Measurements from ENCODE around the gene SLC1A1.
"Not testable (repeated sequence)": the region's sequence is repeated elsewhere in the genome, so short reads cannot be mapped to it uniquely, and the experiment has no call there.

The SLC1A1 gene

DNA sequence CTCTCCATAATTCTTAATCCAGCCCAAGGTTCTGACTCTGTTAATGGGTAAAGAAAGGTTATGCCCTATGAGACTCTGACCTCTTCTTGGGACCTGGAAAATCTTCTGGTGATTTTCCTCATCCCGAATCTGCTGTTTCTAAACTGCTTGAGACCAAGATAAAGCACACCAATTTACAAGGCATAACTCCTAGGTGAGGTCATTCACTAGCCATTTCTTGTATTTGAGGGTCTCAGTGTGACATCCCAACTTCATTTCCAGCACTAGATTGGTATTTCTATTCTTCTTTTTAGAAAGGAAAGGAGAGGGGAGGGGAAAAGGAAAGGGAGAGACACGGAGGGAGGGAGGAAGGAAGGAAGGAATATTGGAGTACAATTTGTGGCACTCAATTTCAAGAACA is 51.6 kb downstream of the SLC1A1 start:
- DNase-seq (ENCODE audit: low read depth in 2 of 2): no peak

DNA sequence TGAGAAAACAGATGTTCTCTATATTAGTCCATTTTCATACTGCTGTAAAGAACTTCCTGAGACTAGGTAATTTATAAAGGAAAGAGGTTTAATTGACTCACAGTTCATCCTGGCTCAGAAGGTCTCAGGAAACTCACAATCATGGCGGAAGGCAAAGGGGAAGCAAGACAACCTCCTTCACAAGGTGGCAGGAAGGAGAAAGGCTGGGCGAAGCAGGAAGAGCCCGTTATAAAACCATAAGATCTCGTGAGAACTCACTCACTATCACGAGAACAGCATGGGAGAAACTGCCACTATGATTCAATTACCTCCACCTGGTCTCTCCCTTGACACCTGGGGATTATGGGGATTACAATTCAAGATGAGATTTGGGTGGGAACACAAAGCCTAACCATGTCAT is 54.4 kb downstream of the SLC1A1 start:
- not testable (repeated sequence) for DNase-seq (ENCODE audit: low read depth in 2 of 2)

DNA sequence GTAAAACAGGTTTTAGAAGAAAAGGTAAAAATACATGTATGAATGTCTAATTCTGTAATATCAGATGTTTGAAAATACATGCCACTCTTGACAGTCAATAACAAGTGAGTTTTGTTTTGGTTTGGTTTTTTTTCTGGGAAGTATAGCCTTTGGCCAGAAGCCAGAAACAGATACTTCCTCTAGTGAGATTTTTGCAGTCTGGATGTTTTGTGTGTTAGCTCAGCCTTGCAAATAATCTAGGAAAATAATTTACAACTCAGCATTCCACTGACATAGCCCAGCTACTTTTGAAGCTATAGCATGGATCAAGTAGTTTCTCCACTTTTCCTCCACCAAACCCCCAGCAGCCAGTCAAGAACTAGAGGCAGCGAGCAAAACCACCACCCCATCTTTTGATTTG is 56.7 kb downstream of the SLC1A1 start:
- DNase-seq (ENCODE audit: low read depth in 2 of 2): no peak

DNA sequence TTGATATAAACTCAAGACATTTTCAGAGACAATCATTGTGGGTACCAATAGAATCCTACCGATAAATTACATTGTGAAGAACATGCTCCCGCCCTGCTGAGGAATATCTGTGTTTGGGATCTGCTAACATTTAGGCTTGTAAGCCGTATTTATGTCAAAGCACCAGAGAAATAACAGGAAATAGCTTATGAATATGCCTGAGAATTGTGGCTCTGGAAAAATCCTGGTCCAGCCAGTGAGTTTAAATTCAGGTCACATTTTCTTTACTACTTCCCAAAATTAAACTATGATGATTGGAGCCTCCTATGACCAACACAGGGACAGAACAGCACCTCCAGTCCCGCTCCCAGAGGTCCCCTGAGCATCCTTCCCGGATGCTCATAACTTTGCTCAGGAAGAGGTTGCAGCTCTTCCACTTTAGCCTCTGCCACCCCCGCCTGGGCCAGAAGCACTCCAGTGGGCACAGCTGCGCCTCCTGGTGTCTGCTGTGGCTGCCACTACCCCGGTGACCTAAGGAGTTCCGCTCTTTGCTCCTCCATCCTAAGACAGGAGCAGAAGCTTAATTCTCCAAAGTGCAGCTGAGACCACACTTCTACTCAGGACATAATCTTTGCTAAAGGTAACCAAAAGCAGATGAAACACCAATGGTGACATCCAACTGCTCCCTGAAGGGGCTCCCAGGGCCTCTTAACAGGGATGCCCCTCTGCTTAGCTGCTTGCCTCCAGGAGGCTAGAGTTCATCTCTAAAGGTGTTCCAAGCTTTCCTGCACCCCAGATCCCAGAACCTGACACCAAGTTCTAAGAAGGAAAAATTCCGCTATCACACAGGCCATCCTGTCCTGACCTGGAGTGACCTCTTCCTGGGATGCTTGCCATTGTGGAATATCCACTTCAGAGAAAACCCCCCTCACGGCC is 58.8 kb downstream of the SLC1A1 start:
- DNase-seq (ENCODE audit: low read depth in 2 of 2): no peak

DNA sequence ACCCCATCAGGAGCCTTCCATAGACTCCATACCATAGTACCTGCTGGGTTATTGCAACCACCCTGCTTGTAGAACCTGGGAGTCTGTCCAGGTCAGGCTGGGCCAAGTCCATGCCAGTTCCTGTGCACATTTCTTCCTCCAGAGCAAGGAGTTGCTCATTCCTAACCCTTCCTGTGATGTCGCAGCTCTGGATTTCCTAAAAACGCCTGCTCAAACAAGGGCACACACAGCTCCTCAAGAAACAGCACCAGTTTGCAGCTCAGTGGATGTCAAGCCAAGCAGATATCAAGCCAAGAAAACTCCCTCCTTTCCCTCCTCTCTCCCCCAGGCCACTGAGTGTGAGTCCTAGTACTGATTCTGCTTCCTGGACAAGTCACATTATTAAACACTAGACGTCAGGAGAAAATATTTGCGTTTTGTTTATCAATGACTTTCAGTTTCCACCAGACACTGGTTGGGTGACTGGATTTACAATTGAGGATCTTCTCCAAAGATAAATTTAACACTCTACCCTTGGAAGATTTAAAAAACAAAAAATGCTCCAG is 59.6 kb downstream of the SLC1A1 start:
- DNase-seq (ENCODE audit: low read depth in 2 of 2): no peak

DNA sequence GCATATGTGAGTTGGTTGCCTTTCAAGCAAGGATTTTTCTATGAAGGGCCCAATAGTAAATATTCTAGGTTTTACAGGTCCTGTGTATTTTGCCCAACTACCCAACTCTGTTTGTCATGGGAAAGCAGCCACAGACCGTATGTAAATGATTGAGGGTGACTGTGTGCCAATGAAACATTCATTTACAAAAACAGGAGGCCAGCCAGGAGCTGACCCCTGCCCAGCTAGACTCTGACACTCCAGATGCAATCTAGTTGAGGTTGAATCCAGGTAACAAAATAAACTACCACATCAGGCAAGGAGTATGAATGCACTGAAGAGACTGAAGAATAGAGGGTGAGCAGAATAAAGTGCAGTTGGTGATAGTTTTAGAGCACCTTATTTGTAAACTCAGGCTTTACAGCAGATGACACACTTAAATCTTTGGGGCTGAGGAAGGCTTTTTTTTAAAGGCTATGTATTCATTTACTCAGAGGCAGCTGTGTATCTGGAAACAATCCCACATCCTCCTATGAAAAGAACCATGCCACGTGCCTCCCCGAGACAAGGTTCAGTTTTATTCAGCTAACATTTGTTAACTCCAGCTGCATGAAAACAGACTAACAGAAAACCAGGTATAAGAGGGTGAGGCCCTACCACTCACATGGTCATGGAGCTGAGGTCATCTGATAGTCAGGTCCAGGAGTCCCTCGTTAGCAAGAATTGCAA is 60.7 kb downstream of the SLC1A1 start:
- DNase-seq (ENCODE audit: low read depth in 2 of 2): no peak

DNA sequence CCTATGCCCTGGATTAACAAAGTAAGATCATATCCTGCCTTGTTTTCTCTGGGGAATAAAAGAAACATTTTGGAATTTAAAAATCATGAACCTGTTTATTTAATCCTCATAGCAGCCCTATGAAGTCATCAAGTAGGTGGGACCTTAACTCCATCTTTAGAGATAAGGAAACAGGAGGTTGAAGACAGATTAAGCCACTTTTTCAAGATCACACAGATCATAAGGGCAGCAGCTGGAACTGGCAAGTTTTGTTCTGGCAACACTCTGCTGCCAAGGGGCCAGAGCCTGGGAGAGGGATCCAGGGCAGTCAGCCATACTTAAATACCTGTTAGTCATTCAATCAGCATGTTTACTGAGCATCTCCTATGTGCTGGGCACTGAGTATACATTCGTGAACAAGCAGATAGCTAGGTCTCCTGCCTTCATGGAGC is 63.7 kb downstream of the SLC1A1 start:
- no peak for DNase-seq (ENCODE audit: low read depth in 2 of 2)

DNA sequence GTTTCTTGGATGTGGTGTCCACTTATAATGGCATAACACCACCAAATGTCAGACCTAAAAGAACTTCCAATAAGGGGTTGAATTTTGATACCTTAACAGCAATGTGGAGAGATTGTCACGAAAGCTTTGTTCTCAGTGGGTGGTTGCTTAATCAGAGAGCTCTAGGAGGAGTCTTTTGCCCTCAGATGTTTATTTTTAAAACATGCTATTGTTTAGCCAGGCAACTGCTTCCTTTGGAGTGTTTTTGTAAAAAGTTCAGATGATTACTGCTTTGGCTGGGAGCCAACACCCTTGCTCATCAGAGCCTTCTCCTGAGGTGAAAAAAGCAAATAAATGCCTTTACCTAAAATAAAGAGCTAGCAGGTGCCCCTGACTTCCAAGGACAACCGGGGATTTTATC is 65.0 kb downstream of the SLC1A1 start:
- no peak for DNase-seq (ENCODE audit: low read depth in 2 of 2)

DNA sequence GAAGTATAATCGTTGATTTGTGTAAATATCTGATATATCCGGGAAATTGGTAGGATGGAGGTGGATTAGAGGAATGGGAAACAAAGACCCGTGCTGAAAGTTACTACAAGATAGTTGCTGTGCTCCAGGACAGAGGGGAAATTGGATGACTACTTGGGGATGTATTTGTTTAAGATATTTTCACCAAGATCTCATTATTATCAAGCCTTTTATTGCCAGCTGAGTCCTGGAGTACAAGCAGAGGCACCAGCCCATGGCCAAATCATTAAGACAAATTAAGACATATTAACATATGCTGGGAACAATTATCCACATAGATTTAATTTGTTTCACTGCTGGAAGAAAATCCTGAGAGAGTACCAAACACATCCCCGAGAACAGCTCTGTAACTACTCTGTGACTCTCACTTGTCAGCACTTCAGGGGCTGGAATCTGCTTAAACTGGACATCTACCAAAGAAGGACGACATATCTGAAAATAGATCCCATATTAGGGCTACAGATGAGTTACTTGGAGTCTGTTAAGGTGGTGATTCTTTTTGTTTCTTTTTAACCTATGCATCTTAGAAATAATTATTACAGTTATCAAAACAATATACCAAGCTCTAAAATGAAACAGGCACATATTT is 68.2 kb downstream of the SLC1A1 start:
- no peak for DNase-seq (ENCODE audit: low read depth in 2 of 2)

DNA sequence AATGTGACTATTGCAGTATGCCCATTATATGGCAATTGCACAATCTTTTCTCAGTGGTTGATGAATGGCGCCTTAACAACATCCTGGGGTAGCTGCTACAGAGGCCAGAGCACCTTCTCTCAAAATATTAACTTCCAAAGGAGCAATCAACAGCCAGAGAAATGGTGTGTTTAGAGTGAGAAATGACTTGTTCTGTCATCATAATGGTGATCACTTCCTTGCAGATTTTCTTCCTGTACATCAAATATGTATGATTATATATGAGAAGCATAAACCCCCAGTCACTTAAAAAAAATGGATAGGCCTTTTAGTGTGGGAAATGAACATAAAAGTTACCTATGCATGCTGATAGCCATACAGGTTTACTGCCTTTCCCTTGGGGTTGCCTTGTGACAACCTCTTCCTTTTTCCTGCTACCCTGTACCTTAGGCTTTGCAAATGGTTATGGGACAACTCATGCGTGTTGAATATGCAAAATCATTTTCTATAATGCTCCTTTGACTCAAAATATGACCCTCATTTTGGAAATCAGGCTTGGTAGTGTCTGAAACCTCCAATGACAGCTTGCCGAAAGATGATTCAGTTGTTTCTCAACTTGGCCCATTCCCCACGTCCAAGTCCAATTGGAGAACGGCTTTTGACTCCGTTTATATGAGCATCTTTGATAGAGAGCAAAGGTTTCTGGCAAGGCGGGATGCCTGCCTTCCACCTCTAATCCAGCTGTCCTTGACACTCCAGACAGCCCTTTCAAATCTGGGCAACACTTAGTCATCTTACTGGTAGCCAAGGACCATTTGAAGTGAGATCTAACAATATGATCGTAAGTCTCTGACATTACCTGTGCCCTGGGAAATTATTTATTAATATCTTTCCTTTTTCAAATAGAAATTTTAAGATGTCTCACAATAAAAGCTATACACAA is 69.3 kb downstream of the SLC1A1 start:
- DNase-seq (ENCODE audit: low read depth in 2 of 2): no peak

DNA sequence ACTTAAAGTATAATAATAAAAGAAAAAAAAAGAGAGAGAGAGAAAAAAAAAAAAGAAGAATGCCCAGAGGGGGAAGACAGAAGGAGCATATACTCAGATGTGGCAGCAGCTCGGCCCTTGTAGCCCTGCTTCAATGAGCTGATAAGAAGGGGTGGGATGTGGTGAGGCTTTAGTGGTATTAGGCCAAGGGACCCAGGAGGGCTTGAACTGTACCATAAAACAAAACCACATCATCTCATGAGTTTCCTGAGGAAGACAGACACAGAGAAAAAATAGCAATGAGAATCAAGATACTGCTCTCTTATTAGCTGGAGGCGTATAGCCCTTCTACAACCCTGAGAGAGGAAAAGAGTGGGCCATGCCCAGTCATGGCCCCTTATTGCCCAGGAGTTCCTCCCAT is 72.8 kb downstream of the SLC1A1 start:
- DNase-seq (ENCODE audit: low read depth in 2 of 2): no peak

DNA sequence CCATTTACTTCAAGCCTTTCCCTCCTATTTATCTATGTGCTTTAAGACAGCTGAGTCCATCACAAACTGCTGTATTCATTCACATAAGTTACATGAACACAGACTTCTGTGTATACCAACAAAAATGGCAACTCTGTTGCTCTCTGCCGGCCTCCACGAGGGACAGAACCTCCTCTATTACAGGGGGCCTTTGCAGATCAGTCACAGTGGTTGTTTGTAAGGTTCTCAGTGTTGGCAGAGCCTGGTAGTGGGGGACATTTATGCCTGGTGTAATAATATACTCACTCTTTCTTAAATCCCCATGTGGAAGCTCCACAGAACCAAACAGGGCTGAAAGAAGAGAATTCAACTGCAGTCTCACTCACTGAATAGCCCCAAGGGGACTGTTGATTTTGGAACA is 76.5 kb downstream of the SLC1A1 start:
- DNase-seq (ENCODE audit: low read depth in 2 of 2): no peak

DNA sequence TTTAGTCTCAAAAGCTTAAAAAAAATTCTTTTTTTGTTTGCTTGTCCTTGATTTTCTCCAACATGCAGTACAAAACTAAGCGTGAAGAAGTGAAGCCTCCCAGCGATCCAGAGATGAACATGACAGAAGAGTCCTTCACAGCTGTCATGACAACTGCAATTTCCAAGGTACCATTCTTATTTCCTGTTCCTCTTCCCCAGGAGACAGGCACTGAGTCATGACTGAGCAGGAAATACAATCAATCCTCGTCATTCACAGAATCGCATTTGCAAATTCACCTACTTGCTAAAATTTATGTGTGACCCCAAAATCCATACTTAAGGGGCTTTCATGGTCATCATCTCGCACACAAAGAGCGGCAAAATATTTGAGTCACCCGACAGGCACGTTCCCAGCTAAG is 77.3 kb downstream of the SLC1A1 start:
- DNase-seq (ENCODE audit: low read depth in 2 of 2): no peak

DNA sequence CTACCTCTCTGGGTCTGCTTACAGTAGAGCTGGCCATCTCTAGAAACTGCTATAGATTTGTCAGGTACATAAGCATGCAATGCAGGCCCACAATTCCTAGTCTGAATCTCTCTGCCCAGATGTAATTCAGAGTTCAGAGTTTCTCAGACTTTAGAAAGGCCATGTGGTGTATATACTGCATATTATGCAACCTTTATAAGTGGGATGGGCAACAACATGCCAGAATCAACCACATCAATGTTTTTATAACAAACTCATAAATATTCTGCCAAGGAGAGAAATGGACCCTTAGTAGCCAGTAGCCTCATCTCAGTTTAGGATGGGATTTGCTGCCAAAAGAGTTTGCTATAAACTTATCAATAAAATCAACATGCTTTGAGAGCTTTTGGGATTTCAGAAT is 78.8 kb downstream of the SLC1A1 start:
- DNase-seq (ENCODE audit: low read depth in 2 of 2): no peak

DNA sequence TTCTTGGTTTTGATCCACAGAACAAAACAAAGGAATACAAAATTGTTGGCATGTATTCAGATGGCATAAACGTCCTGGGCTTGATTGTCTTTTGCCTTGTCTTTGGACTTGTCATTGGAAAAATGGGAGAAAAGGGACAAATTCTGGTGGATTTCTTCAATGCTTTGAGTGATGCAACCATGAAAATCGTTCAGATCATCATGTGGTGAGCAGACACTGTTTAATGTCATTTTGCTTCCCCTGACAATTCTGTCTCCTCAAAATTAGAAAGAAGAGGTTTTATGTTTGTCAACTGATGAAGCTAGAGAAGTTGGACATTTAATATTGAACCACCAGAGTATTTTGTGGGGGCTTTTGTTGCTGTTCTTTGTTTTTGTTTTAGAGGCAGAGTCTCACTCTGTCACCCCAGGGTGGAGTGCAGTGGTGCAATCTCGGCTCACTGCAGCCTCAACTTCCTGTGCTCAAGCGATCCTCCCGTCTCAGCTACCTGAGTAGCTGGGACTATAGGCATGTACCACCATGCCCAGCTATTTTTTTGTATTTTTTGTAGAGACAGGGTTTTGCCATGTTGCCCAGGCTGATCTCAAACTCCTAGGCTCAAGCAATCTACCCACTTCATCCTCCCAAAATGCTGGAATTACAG is 82.0 kb downstream of the SLC1A1 start:
- no peak for DNase-seq (ENCODE audit: low read depth in 2 of 2)

DNA sequence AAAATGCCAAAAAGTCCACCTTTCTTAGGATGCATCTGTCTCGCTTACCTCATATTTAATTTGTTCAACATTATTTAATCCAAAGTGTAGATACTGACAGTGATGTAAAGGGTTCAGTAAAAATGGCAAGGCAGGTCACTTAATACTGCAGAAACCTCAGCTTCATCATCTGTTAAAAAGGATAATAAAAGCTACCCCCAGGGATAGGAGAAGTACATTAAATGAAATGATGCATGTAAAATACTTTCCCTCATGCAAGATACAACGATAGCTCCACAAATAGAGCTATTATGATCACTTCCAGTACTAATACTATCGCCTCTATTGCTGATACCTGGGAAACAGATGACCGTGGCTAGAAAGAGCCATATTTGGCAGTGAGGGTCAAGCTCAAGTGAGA is 82.9 kb downstream of the SLC1A1 start:
- no peak for DNase-seq (ENCODE audit: low read depth in 2 of 2)

DNA sequence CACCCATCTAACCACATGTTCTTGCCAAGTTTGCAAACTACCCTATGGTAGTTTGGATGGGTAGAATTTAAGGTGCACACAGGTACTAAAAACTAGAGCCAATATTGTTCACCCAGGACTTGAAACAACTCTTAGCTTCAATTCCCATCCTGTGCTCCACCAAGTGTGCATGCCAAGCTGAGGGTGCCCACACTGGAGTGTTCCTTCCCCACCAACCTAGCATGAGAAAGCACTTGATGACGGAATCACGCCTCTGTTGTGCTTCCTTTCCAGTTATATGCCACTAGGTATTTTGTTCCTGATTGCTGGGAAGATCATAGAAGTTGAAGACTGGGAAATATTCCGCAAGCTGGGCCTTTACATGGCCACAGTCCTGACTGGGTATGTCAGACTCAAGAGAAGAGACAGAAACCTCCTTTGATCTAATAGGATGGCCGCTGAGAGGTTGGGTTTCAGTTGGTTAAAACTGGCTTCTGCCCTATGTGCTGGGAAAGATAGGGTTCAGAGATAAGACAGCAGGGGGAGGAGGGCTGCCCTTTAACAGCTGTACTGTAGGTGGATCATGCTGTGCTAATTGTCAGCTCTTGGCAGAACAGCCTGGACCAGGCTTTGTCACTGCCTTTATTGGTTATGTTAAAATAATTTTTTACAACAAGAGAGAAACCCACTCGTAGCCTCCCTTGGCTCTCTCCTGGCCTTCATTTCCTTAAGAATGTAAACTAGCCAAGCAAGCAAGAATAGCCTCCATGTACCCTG is 83.5 kb downstream of the SLC1A1 start:
- no peak for DNase-seq (ENCODE audit: low read depth in 2 of 2)

DNA sequence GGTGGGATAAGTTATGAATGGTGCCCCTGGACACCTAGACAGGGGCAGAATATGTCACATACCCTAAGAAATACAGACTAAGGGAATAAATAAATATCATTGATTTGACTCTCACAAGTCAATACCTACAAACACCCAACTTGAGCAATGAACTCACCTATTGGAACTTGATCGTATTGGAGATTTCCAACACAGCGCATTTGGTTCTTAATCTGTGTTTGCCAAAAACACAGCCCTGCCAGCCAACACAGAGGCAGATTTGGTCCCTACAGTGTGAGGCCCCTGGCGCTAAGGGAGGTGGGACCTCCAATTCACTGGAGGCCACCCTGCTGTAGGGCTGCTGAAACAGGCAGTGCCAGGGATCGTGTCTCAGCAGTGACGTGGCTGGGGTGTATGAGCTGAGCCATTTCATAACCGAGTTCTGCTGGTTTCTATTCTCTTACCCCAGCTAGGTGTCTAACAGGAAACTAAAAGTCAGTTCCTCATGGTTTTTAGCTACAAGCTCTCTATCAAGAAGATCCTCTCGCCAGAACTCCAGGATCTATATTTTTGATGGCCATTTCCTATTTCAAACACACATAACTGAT is 84.5 kb downstream of the SLC1A1 start:
- DNase-seq (ENCODE audit: low read depth in 2 of 2): no peak

DNA sequence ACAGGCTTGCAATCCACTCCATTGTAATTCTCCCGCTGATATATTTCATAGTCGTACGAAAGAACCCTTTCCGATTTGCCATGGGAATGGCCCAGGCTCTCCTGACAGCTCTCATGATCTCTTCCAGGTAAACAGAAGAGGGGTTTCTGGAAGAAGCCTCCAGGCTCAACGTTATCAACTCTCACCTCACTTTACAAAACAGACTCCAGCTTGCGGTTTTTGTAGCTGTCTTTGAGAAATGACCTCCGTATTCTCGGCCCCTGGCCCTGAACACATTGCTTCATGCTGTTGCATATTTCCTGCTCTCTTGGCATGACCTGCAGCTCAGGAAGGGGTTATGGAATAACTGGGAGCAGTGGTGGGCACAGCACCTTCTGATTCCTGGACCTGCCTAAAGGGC is 85.7 kb downstream of the SLC1A1 start:
- DNase-seq (ENCODE audit: low read depth in 2 of 2): no peak

DNA sequence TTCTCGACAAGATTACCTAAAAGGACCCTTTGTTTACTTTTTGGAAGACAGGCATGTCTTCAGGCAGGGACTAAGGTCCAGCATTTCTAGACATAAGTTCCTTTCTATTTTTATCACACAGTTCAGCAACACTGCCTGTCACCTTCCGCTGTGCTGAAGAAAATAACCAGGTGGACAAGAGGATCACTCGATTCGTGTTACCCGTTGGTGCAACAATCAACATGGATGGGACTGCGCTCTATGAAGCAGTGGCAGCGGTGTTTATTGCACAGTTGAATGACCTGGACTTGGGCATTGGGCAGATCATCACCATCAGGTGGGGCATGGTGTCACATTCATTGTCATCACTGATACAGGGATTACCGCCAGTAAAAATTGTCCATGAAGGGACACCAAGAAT is 86.2 kb downstream of the SLC1A1 start:
- DNase-seq (ENCODE audit: low read depth in 2 of 2): no peak

Measured in activated CD8-positive, alpha-beta memory T cell treated with anti-CD3 and anti-CD28 coated beads for 4 hours (primary cell).